Fibroblast of pulmonary artery (primary cell): ENCODE measurements around the gene KBTBD2.

Experiments
- DNase-seq: peaks from one replicate; pipeline ENCODE4 v3.0.0-alpha.2; 2010; ENCODE audit warnings: low read depth
- H3K4me3 ChIP-seq: replicated peaks from 2 replicates; pipeline ENCODE4 v1.5.1; 2011; ENCODE audit warnings: low read depth, mild to moderate bottlenecking, control low read depth, low read length, moderate library complexity
- CTCF ChIP-seq: IDR thresholded peaks from 2 replicates; pipeline ENCODE4 v1.5.1; 2011; ENCODE audit warnings: mild to moderate bottlenecking, control low read depth, low read length, inconsistent platforms; ENCODE audit errors: missing control alignments

Gene KBTBD2

GRCh38 chr7:32893722-32894121 is 2.2 kb upstream of the KBTBD2 start:
- TF ChIP-seq CTCF, result no peak
- no peak for DNase-seq
- H3K4me3 ChIP-seq, result no peak overlapping the region

- DNase-seq, result no peak
- peak overlapping the region; percentile 58 for H3K4me3 ChIP-seq
- TF ChIP-seq CTCF, result no peak
Measured at GRCh38 chr7:32893207-32893524, 1.6 kb upstream of the KBTBD2 start.

DNA sequence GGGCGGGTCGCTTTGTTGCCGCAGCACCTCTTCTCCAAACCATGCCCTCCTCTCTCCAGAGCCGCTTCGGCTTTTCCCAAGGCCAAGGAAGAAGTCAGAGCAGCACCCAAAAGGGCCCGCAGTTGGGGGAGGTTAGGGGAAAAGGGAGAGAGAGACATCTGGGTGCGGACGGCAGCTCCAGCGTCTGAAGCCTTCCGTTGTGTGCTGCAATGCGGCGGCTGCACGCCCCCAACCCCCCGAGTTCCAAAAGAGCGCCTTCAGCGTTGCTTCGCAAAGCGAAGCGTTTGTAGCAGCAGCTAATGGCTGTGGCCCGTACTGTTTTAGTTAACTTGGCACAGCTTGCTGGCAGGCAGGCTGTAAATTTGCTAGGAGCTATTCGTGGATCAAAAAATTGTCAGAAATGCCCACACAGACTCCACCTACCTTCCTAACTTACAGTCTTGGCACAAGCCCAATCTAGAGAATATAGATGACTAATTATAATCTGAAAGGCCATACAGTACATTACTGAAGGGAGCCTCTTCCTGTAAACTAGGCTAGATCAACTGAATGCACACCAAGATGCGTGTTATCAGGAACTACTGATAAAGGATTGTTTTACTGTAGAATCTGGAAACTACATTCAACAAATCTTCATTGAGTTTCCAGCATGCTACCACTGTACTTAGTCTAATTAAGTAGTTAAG is 1.1 kb upstream of the KBTBD2 start:
- peak; percentile 75 for DNase-seq
- peak overlapping the region; percentile 58 for H3K4me3 ChIP-seq
- TF ChIP-seq CTCF, result no peak

GRCh38 chr7:32891800-32892520 is 400 bp upstream of the KBTBD2 start:
- TF ChIP-seq CTCF, result no peak
- DNase-seq, result peak; percentile 95
- H3K4me3 ChIP-seq, result peak overlapping the region; percentile 80

DNA sequence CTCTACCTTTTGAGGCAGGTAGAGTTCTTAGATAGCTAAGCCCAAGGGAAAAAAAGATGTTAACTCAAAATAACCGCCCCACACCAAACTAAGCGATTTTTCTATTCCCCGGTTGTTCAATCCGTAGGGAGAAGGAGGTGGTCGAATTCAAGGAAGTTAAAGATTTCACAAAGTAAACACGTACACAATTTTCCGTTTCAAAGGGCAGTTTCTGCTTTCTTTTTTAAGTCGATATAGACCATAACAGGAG is 842 bp downstream of the KBTBD2 start:
- DNase-seq, result peak; percentile 45
- no peak for TF ChIP-seq CTCF
- H3K4me3 ChIP-seq, result peak overlapping the region; percentile 80

DNA sequence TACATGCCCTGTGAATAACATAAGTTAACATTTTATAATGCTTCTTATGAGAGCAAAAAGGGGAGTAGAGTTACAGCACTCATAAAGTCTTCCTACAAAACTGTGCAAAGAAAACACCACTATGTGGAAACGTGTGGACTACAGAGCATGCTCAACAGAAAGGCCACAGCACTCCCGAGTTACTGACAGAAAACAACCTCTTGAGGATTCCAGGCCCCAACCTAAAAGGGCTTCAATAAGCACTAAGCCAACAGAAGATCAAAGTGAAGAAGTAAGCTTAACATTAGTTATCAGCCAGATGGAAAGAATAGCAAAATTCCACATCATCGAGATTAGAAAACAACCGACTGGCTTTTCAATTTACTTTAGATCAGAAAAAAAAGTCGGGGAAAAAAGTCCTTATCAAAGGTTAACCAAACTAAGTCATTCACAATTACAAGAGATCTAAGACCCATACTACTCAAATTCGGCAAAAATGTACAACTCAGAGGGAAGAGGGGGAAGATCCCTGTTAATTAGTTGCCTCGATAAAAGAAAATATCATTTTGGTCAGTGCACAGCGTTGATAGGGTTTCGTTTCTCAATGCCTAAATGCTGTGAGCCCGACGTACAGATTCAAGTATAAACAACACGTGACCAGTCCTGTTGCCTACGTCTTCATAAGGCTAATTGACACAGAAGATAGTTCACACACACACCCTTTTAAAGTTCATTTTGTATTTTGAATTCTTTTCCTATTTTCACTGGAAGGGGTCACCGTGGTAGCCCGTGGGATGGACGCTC is 1.4 kb downstream of the KBTBD2 start:
- H3K4me3 ChIP-seq, result peak overlapping the region; percentile 80
- no peak for TF ChIP-seq CTCF
- peak; percentile 79 for DNase-seq
